ENCODE results near the gene PLCB1. TPM values are rescaled to one million over a fixed set of nuclear protein-coding genes. Genes with fewer than 3 reads are reported as not detected.
"Not testable (repeated sequence)": the region's sequence is repeated elsewhere in the genome, so short reads cannot be mapped to it uniquely, and the experiment has no call there.

Gene PLCB1
- total RNA-seq, 1 experiment from 2014 or later: 11.3 TPM

- DNase-seq (ENCODE audit: low spot score): no peak
- H3K9me3 Mint-ChIP-seq: peaks cover 13% of the 10 kb centered on the region
- peak; percentile 78 for ATAC-seq
- H3K27ac Mint-ChIP-seq: no peak overlapping the region
- H3K4me3 Mint-ChIP-seq: no peak overlapping the region
- POLR2A ChIA-PET: no interaction called here
- CTCF ChIA-PET: interaction anchor here (1.1 kb wide), 1 partner anchor 17 kb away, joined by 5 read pairs; no protein-coding TSS in a partner anchor
- peaks cover 4% of the 10 kb centered on the region; the same call in 1 of the 2 replicates for H3K36me3 Mint-ChIP-seq
- no peak for TF ChIP-seq NFE2L1 (CRISPR knock-in tag; IDR thresholded peaks at IDR 0.05)
- TF ChIP-seq MAX (CRISPR knock-in tag; IDR thresholded peaks at IDR 0.05): no peak
- TF ChIP-seq CTCF (IDR thresholded peaks at IDR 0.05): peak; percentile 20; the same call in 1 of the 2 replicates
- no peak for TF ChIP-seq GTF2I (CRISPR knock-in tag; conservative IDR thresholded peaks at IDR 0.05)
- TF ChIP-seq ZNF121 (CRISPR knock-in tag; IDR thresholded peaks at IDR 0.05): no peak
- peaks cover 2% of the 10 kb centered on the region; the same call in 1 of the 2 replicates for H3K27me3 Mint-ChIP-seq (ENCODE audit: low read depth)
- H3K4me1 Mint-ChIP-seq: no peaks in the 10 kb centered on the region
Measured at GRCh38 chr20:8829256-8829655, 697.2 kb downstream of the PLCB1 start.

- CTCF ChIA-PET; DNase-seq (ENCODE audit: low spot score); H3K27ac Mint-ChIP-seq; H3K36me3 Mint-ChIP-seq; POLR2A ChIA-PET; H3K27me3 Mint-ChIP-seq (ENCODE audit: low read depth); H3K4me3 Mint-ChIP-seq; H3K4me1 Mint-ChIP-seq; ATAC-seq: not testable (repeated sequence)
- peaks cover 14% of the 10 kb centered on the region for H3K9me3 Mint-ChIP-seq
Measured at GRCh38 chr20:8834294-8834693, 702.2 kb downstream of the PLCB1 start.

GRCh38 chr20:8834851-8835250 is 702.8 kb downstream of the PLCB1 start:
- Mint-ChIP-seq H3K36me3 (peaks cover 4% of the 10 kb centered on the region; the same call in 1 of the 2 replicates), H3K4me3 (no peak overlapping the region), H3K4me1 (no peaks in the 10 kb centered on the region), H3K9me3 (peaks cover 14% of the 10 kb centered on the region), H3K27ac (no peak overlapping the region), H3K27me3 (ENCODE audit: low read depth) (peaks cover 2% of the 10 kb centered on the region; the same call in 1 of the 2 replicates)
- CTCF ChIA-PET: no interaction called here
- DNase-seq (ENCODE audit: low spot score) (no peak), ATAC-seq (no peak)
- TF ChIP-seq FOXK1 (CRISPR knock-in tag; IDR thresholded peaks at IDR 0.05) (no peak), USF2 (CRISPR knock-in tag; IDR thresholded peaks at IDR 0.05) (no peak), E2F4 (CRISPR knock-in tag; IDR thresholded peaks at IDR 0.05; ENCODE audit: borderline replicate concordance, low read depth) (no peak), SMAD3 (CRISPR knock-in tag; IDR thresholded peaks at IDR 0.05; ENCODE audit: borderline replicate concordance) (no peak), ZNF263 (CRISPR knock-in tag; IDR thresholded peaks at IDR 0.05; ENCODE audit: low read depth) (no peak), GTF2I (CRISPR knock-in tag; conservative IDR thresholded peaks at IDR 0.05) (no peak), TEAD1 (CRISPR knock-in tag; IDR thresholded peaks at IDR 0.05) (no peak), AR (CRISPR knock-in tag; IDR thresholded peaks at IDR 0.05) (no peak), ETV6 (CRISPR knock-in tag; IDR thresholded peaks at IDR 0.05) (no peak), SOX15 (CRISPR knock-in tag; IDR thresholded peaks at IDR 0.05) (no peak)
- POLR2A ChIA-PET: no interaction called here

Data from WTC11 (cell line).